WTC11 (cell line): ENCODE data around the gene NQO1. TPM values are rescaled to one million over a fixed set of nuclear protein-coding genes. Genes with fewer than 3 reads are reported as not detected.

Experiments used
- ATAC-seq: fragments of 200-7000 bp; cut with Tn5 transposase; 2 replicates; pipeline ENCODE4 v1.10.0; 2021; ENCODE audit warnings: mild to moderate bottlenecking, moderate library complexity
- CTCF ChIA-PET: fragments of 300-600 bp; sonication (Branson Sonifier 250); formaldehyde crosslinking; loops from one replicate; lab custom pipeline; 2021; ENCODE audit warnings: antibody characterized with exemption; lab: Charles Lee
- POLR2A ChIA-PET: fragments of 350-600 bp; sonication (Branson Sonifier 250); formaldehyde crosslinking; loops from one replicate; lab custom pipeline; 2021; ENCODE audit warnings: antibody characterized with exemption; lab: Charles Lee
- DNase-seq: peaks from one replicate; pipeline ENCODE4 v3.0.0; 2021; ENCODE audit warnings: low spot score
- H3K27ac Mint-ChIP-seq: 2 replicates; pipeline ENCODE4 v1.8.0; 2021; ENCODE audit warnings: mixed read lengths
- H3K27me3 Mint-ChIP-seq: 2 replicates; pipeline ENCODE4 v1.8.0; 2021; ENCODE audit warnings: low read depth, mild to moderate bottlenecking, moderate library complexity, mixed read lengths
- H3K36me3 Mint-ChIP-seq: 2 replicates; pipeline ENCODE4 v1.8.0; 2021; ENCODE audit warnings: mixed read lengths
- H3K4me1 Mint-ChIP-seq: 2 replicates; pipeline ENCODE4 v1.8.0; 2022; ENCODE audit warnings: mixed read lengths
- H3K4me3 Mint-ChIP-seq: 2 replicates; pipeline ENCODE4 v1.8.0; 2021; ENCODE audit warnings: mild to moderate bottlenecking, moderate library complexity, mixed read lengths
- H3K9me3 Mint-ChIP-seq: 2 replicates; pipeline ENCODE4 v1.8.0; 2021; ENCODE audit warnings: mixed read lengths
- AFF4 ChIP-seq: sonication (generic); formaldehyde crosslinking; IDR thresholded peaks from 2 replicates; pipeline ENCODE4 v1.8.1; 2023; ENCODE audit warnings: mild to moderate bottlenecking, missing genetic modification reagents, borderline replicate concordance
- ARID4B ChIP-seq: sonication (generic); formaldehyde crosslinking; IDR thresholded peaks from 2 replicates; pipeline ENCODE4 v1.8.0; 2023; ENCODE audit warnings: missing genetic modification reagents, mild to moderate bottlenecking, borderline replicate concordance
- CDX4 ChIP-seq: fragments of 250-450 bp; sonication (Bioruptor Pico); IDR thresholded peaks from 2 replicates; pipeline ENCODE4 v1.9.0; 2021; ENCODE audit warnings: moderate library complexity, mild to moderate bottlenecking, inconsistent platforms, borderline replicate concordance
- FOXP1 ChIP-seq: sonication (generic); formaldehyde crosslinking; IDR thresholded peaks from 2 replicates; pipeline ENCODE4 v1.8.0; 2022; ENCODE audit warnings: missing genetic modification reagents, mild to moderate bottlenecking, moderate library complexity, borderline replicate concordance
- FOXP4 ChIP-seq: sonication (generic); formaldehyde crosslinking; IDR thresholded peaks from 2 replicates; pipeline ENCODE4 v1.8.0; 2022; ENCODE audit warnings: mild to moderate bottlenecking, missing genetic modification reagents
- GTF2I ChIP-seq: fragments of 250-450 bp; sonication (Bioruptor Pico); conservative IDR thresholded peaks from 2 replicates; pipeline ENCODE4 v1.4.0; 2021; ENCODE audit warnings: mild to moderate bottlenecking
- HMGXB4 ChIP-seq: sonication (generic); formaldehyde crosslinking; IDR thresholded peaks from 2 replicates; pipeline ENCODE4 v1.8.1; 2023; ENCODE audit warnings: mild to moderate bottlenecking, moderate library complexity, missing genetic modification reagents
- KAT7 ChIP-seq: sonication (generic); formaldehyde crosslinking; IDR thresholded peaks from 2 replicates; pipeline ENCODE4 v1.8.1; 2023; ENCODE audit warnings: missing genetic modification reagents, mild to moderate bottlenecking, borderline replicate concordance
- MLX ChIP-seq: sonication (generic); formaldehyde crosslinking; IDR thresholded peaks from 2 replicates; pipeline ENCODE4 v1.8.1; 2023; ENCODE audit warnings: mild to moderate bottlenecking, missing genetic modification reagents, moderate library complexity
- NFATC4 ChIP-seq: fragments of 250-450 bp; sonication (Bioruptor Pico); IDR thresholded peaks from 2 replicates; pipeline ENCODE4 v1.9.0; 2021; ENCODE audit warnings: mild to moderate bottlenecking
- PRDM15 ChIP-seq: sonication (generic); formaldehyde crosslinking; IDR thresholded peaks from 2 replicates; pipeline ENCODE4 v1.8.0; 2022; ENCODE audit warnings: missing genetic modification reagents
- SOX15 ChIP-seq: fragments of 250-450 bp; sonication (Bioruptor Pico); IDR thresholded peaks from 2 replicates; pipeline ENCODE4 v1.9.0; 2021; ENCODE audit warnings: mild to moderate bottlenecking
- USF2 ChIP-seq: sonication (generic); formaldehyde crosslinking; IDR thresholded peaks from 2 replicates; pipeline ENCODE4 v1.8.1; 2023; ENCODE audit warnings: mild to moderate bottlenecking, missing genetic modification reagents, moderate library complexity
- ZNF219 ChIP-seq: sonication (generic); formaldehyde crosslinking; IDR thresholded peaks from 2 replicates; pipeline ENCODE4 v1.8.0; 2023; ENCODE audit warnings: missing genetic modification reagents, mild to moderate bottlenecking, borderline replicate concordance
- ZNF317 ChIP-seq: sonication (generic); formaldehyde crosslinking; IDR thresholded peaks from 2 replicates; pipeline ENCODE4 v1.8.1; 2023; ENCODE audit warnings: low read depth, mild to moderate bottlenecking, moderate library complexity, missing genetic modification reagents, borderline replicate concordance
- total RNA-seq: library from RNA; stranded (reverse); gene quantifications from 3 replicates; pipeline ENCODE4 v1.2.3, GENCODE V29; 2021

The NQO1 gene
- total RNA-seq, 1 experiment from 2014 or later = 38.9 TPM

- TF ChIP-seq FOXP4 (no peak), AFF4 (CRISPR knock-in tag) (no peak)
These were observed 53.2 kb downstream of the NQO1 start (continued) for GRCh38 chr16:69672998-69673713.

- ChIA-PET CTCF (no interaction called here), POLR2A (no interaction called here)
- H3K27me3 Mint-ChIP-seq = no peaks in the 10 kb centered on the region
- H3K4me3 Mint-ChIP-seq = no peak overlapping the region
- H3K36me3 Mint-ChIP-seq = peaks cover 14% of the 10 kb centered on the region
- H3K4me1 Mint-ChIP-seq = no peaks in the 10 kb centered on the region
- H3K27ac Mint-ChIP-seq = no peak overlapping the region
- DNase-seq (no peak), ATAC-seq (no peak)
- H3K9me3 Mint-ChIP-seq = no peaks in the 10 kb centered on the region
- TF ChIP-seq CDX4 (CRISPR knock-in tag) = no peak
- no peak for TF ChIP-seq ARID4B (CRISPR knock-in tag)
- TF ChIP-seq SOX15 = no peak
- TF ChIP-seq MLX (CRISPR knock-in tag) = no peak
- TF ChIP-seq USF2 (CRISPR knock-in tag) = no peak
- TF ChIP-seq KAT7 (CRISPR knock-in tag) = no peak
- no peak for TF ChIP-seq FOXP1 (CRISPR knock-in tag)
- no peak for TF ChIP-seq PRDM15 (CRISPR knock-in tag)
- TF ChIP-seq ZNF219 (CRISPR knock-in tag) = no peak
- no peak for TF ChIP-seq HMGXB4
- TF ChIP-seq GTF2I (CRISPR knock-in tag) = no peak
- TF ChIP-seq ZNF317 = no peak
- no peak for TF ChIP-seq NFATC4
These were observed 53.9 kb downstream of the NQO1 start for GRCh38 chr16:69672315-69672997.
